Suppressor macrophage treated with lipopolysaccharide for 1 hour (primary cell): ENCODE results near the gene ADAM17.

ENCODE experiments used
- DNase-seq, 3 donors: peaks; one replicate each; pipeline ENCODE4 v3.0.0-alpha.2; 2020 to 2022

ADAM17 gene

DNA sequence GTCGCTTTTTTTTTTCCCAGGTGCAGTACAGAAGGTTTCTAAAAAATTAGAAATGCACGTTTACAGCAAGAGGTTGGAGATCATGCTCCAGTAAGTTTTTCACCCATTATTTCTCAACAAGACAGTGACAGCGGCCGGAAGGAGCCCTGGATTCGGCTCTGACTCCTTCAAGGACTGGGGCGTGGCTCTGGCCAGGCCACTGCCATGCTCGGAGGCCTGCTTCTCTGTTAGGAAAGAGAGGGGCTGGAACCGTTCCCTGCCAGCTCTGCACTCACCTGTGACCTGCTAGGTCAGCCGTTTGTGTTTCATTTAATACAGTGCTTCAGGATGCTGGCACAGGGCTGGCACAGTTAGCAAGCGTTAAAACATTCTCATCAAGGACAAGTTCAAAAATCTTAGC, 87.9 kb downstream of the ADAM17 start:
- DNase-seq, result peak in 1 of 3 donors; percentile 11

GRCh38 chr2:9466147-9466683, 89.4 kb downstream of the ADAM17 start:
- DNase-seq, result no peak

GRCh38 chr2:9465170-9465569, 90.5 kb downstream of the ADAM17 start:
- peak in 1 of 3 donors; percentile 9 for DNase-seq

- peak; percentile 36 to 49 (median 40) for DNase-seq
Observed at GRCh38 chr2:9463698-9464034, 92.0 kb downstream of the ADAM17 start.

DNA sequence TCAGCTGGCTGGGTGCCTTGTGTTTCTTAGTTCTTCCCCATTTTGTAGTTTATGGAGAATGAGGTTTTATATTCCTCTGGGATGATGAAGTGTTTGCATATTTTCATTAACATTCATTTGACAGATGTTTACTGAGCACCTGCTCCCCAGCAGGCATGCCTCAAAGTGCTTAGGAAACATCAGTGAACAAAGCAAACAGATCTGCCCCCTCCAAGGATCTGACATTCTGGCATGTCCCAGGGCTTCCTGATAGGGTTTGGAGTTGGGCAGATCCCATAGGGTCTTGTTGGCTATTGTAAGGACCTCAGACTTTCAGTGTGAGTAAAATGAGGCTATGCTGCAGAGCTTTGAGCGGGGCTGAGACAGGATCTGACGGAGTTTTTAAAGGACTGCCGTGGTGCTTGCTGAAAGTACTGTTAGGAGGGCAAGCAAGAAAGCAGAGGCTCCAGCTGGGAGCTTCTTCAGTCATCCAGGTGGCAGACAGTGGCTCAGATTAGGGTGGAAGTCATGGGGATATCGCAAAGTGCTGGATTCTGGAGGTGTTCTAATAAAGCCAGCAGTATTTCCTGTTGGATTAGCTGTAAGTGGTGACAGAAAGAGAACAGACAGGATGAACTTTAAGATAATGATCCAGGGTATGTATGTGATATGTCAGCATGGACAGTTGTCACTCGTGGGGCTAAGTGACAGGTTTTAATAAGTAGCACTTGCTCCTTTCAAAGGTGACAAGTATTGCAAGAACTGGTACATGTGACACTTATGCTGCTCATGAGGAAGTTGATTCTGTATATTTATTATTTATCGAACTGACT, 92.5 kb downstream of the ADAM17 start:
- peak in 1 of 3 donors; percentile 13 for DNase-seq

GRCh38 chr2:9462313-9462712, 93.3 kb downstream of the ADAM17 start:
- DNase-seq, result peak in 1 of 3 donors; percentile 14

DNA sequence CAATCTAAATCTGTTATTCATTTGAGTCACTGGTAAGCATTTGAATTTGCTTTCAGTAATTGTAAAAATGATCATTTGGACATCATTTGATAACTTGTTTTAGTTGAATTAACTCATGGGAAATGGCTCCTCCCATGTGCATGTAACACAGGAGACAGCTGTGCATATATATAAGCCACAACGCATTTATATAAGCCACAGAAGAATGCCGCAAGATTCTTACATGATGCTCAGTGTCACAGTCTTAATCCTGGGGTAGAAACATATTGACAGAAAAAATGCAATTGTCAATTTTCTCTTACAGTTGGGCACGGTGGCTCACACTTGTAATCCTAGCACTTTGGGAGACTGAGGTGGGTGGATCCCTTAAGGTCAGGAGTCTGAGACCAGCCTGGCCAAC, 94.6 kb downstream of the ADAM17 start:
- no peak for DNase-seq

DNA sequence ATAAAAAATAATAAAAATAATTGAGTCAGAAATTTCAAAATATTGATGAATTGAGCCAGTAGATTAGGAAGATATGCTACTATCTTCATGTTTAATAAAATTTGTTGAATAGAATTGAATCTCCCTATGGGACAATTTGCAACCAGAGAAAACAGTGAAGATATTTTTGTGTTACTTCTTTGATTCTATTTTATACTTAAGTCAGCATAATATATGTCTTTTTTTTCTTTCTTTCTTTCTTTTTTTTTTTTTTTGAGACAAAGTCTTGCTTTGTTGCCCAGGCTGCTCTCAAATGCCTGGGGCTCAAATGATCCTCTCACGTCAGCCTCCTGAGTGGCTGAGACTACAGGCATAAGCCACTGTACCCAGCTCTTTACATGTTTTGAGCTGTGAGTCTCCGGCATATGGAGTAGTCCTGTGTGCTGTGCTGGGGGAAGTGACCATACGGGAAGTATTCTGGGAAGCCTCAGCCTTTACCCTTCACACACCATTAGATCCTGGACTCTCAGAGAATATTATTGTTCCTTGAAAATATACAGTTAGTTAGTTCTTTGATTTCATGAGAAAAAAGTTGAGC, 95.1 kb downstream of the ADAM17 start:
- no peak for DNase-seq

- no peak for DNase-seq
Observed at GRCh38 chr2:9451231-9451630, 104.4 kb downstream of the ADAM17 start.

DNA sequence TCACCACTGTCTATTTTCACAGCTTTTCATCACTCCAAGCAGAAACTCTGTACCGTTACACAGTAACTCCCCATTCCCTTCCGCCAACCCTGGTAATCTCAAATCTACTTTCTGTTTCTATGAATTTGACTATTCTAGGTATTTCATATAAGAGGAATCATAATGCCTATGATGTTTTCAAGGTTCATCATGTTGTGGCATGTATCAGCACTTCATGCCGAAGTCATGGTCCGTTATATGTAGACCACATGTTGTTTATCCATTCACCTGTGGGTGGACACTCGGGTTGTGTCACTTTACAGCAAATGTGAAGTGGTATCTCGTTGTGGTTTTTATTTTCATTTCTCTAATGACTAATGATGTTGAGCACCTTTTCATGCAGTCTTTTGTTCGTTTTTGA, 110.5 kb downstream of the ADAM17 start:
- no peak for DNase-seq

DNA sequence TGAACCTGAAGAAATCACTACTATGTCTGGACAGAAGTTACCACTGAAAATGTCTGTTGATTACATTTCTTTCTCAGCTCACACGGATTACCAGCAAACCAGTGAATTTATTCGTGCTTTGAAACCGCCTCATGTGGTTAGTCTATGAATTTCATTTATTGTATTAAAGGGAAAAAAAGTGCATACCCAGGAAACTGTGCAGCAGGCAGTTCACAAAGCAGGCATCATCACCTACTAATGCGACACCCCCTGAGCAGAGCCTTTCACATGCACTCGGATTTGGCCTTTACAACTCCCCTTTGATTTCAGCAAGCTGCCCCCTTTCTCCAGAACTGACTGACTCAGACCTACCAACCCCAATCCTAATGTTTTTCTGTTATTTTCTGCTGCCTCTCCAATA, 112.1 kb downstream of the ADAM17 start:
- DNase-seq, result peak in 1 of 3 donors; percentile 12

GRCh38 chr2:9441556-9441955, 114.1 kb downstream of the ADAM17 start:
- peak in 1 of 3 donors; percentile 9 for DNase-seq

DNA sequence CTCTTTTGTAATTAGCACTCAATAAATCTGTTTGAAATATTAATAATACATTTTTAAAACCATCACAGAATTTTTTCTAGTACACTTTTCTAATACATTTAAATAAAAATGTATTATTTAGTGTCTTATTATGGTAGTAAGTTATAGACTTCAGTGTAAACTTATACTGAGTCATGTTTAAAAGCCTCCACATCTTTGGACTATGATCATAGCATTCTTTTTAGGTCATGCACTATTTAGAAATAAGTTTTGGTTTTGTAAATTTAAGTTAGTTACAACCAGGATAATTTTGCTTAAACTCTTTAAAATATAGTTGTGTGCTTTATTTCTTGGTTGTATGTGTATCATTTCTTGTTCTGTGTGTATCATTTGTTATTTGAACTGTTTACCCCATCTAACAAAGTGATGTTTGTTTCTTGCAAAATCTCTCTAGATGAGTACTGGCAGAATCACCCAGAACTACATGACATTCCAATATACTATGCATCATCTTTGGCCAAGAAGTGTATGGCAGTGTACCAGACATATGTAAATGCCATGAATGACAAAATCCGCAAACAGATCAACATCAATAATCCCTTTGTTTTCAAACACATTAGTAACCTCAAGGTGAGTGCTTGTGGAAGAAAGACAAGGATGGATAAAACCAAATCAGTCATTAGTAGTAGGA, 115.4 kb downstream of the ADAM17 start:
- no peak for DNase-seq

- DNase-seq, result no peak
Observed at GRCh38 chr2:9439536-9439935, 116.1 kb downstream of the ADAM17 start.
